ENCODE data around the gene RAB15. TPM values are rescaled to one million over a fixed set of nuclear protein-coding genes. Genes with fewer than 3 reads are reported as not detected.

RAB15 gene
- total RNA-seq, 2 donors from 2014 or later: 12.9 to 51.4 TPM

- ATAC-seq (no peak), DNase-seq (no peak)
- intact Hi-C loops (cut with DNase I): no loop called here
Measured at GRCh38 chr14:64993266-64993930, 21.3 kb upstream of the RAB15 start.

GRCh38 chr14:64992328-64992885 lies 20.3 kb upstream of the RAB15 start:
- ATAC-seq: no peak
- intact Hi-C loops (cut with DNase I): no loop called here
- DNase-seq: no peak

- intact Hi-C loops (cut with DNase I): no loop called here
- ATAC-seq (no peak), DNase-seq (no peak)
Measured at GRCh38 chr14:64990939-64991338, 18.8 kb upstream of the RAB15 start.

GRCh38 chr14:64990296-64990695 lies 18.2 kb upstream of the RAB15 start:
- no peak for DNase-seq
- ATAC-seq: no peak
- intact Hi-C loops (cut with DNase I): no loop called here

- DNase-seq: no peak
- ATAC-seq: no peak
- intact Hi-C loops (cut with DNase I): loop anchor here in 1 of 2 donors (10.0 kb wide), 1 partner anchor 163 kb away; no protein-coding TSS in a partner anchor
Measured at GRCh38 chr14:64987438-64987767, 15.3 kb upstream of the RAB15 start.

GRCh38 chr14:64986648-64987437 lies 14.7 kb upstream of the RAB15 start, which contains the start of gene FNTB:
FNTB (plus strand) TSS chr14:64986895; CDS start chr14:64986954, 59 bp downstream.
- intact Hi-C loops (cut with DNase I): loop anchor here in 1 of 2 donors (10.0 kb wide), 1 partner anchor 162 kb away; no protein-coding TSS in a partner anchor
- DNase-seq (peak; percentile 97), ATAC-seq (peak; percentile 98 to 99)

- no peak for DNase-seq
- ATAC-seq: no peak
- intact Hi-C loops (cut with DNase I): loop anchor here in 1 of 2 donors (10.0 kb wide), 1 partner anchor 159 kb away; no protein-coding TSS in a partner anchor
Measured at GRCh38 chr14:64983439-64984310, 11.5 kb upstream of the RAB15 start.

GRCh38 chr14:64979336-64980074 lies 7.4 kb upstream of the RAB15 start:
- no peak for ATAC-seq
- intact Hi-C loops (cut with DNase I): loop anchor here in 1 of 2 donors (10.0 kb wide), 2 partner anchors 65 to 155 kb away; partner anchors contain the start of gene CHURC1
- no peak for DNase-seq

- intact Hi-C loops (cut with DNase I): loop anchor here in 1 of 2 donors (10.0 kb wide), 1 partner anchor 60 kb away; the partner anchor contains the start of gene CHURC1
- no peak for ATAC-seq
- DNase-seq: no peak
Measured at GRCh38 chr14:64974563-64974962, 2.4 kb upstream of the RAB15 start.

GRCh38 chr14:64973826-64974225 lies 1.7 kb upstream of the RAB15 start:
- DNase-seq (no peak), ATAC-seq (no peak)
- intact Hi-C loops (cut with DNase I): loop anchor here in 1 of 2 donors (10.0 kb wide), 1 partner anchor 59 kb away; the partner anchor contains the start of gene CHURC1

- no peak for ATAC-seq
- intact Hi-C loops (cut with DNase I): loop anchor here in 1 of 2 donors (10.0 kb wide), 1 partner anchor 58 kb away; the partner anchor contains the start of gene CHURC1
Measured at GRCh38 chr14:64973026-64973442, 898 bp upstream of the RAB15 start.

GRCh38 chr14:64971491-64971942 lies 619 bp downstream of the RAB15 start:
- intact Hi-C loops (cut with DNase I): loop anchor here in 1 of 2 donors (10.0 kb wide), 1 partner anchor 57 kb away; the partner anchor contains the start of gene CHURC1
- ATAC-seq: no peak
- no peak for DNase-seq

More at GRCh38 chr14:64973026-64973442, 898 bp upstream of the RAB15 start:
- no peak for DNase-seq

- DNase-seq: no peak
- peak in 1 of 2 donors; percentile 5 for ATAC-seq
- intact Hi-C loops (cut with DNase I): loop anchor here in 1 of 2 donors (10.0 kb wide), 1 partner anchor 56 kb away; the partner anchor contains the start of gene CHURC1
Measured at GRCh38 chr14:64970776-64971477, 1.2 kb downstream of the RAB15 start.

GRCh38 chr14:64970041-64970440 lies 2.1 kb downstream of the RAB15 start:
- no peak for ATAC-seq
- intact Hi-C loops (cut with DNase I): loop anchor here in 1 of 2 donors (10.0 kb wide), 1 partner anchor 55 kb away; the partner anchor contains the start of gene CHURC1
- no peak for DNase-seq

- intact Hi-C loops (cut with DNase I): no loop called here
- DNase-seq (no peak), ATAC-seq (no peak)
Measured at GRCh38 chr14:64968651-64969050, 3.5 kb downstream of the RAB15 start.

GRCh38 chr14:64968167-64968566 lies 4.0 kb downstream of the RAB15 start:
- DNase-seq: no peak
- no peak for ATAC-seq
- intact Hi-C loops (cut with DNase I): no loop called here

GRCh38 chr14:64966976-64967375 lies 5.2 kb downstream of the RAB15 start:
- no peak for DNase-seq
- no peak for ATAC-seq
- intact Hi-C loops (cut with DNase I): no loop called here

Data from left cardiac atrium (tissue), 4 donors.